H1 (cell line): Measurements from ENCODE around the gene CLIP4. TPM values are rescaled to one million over a fixed set of nuclear protein-coding genes. Genes with fewer than 3 reads are reported as not detected.

Experiments used
- CTCF ChIA-PET: fragments of 300-600 bp; sonication (Branson Sonifier 250); formaldehyde crosslinking; loops from one replicate; lab custom pipeline; 2021; ENCODE audit not compliant: partially characterized antibody; lab: Charles Lee
- POLR2A ChIA-PET: fragments of 300-600 bp; sonication (Branson Sonifier 250); formaldehyde crosslinking; loops from one replicate; lab custom pipeline; 2021; ENCODE audit warnings: inconsistent platforms; ENCODE audit not compliant: partially characterized antibody; lab: Charles Lee
- DNase-seq, 2 experiments: peaks; one replicate each; pipeline versions ENCODE4 v3.0.0 to v3.0.0-alpha.2; 2010 to 2022; ENCODE audit warnings: low spot score in 2 of 2, low read depth in 1 of 2, mixed read lengths in 1 of 2
- FAIRE-seq: peaks from 2 replicates; lab custom pipeline; 2011; peaks lifted over from hg19 to GRCh38; lab: Jason Lieb, UNC
- H2AFZ ChIP-seq: 2 replicates; pipeline ENCODE4 v1.8.1; 2012; ENCODE audit warnings: low read length, inconsistent platforms
- H2AK5ac ChIP-seq: 2 replicates; pipeline ENCODE4 v1.6.1; 2013; ENCODE audit warnings: low read depth, low read length
- H2BK120ac ChIP-seq: replicated peaks from 2 replicates; pipeline ENCODE3; 2013; ENCODE audit warnings: low read depth, low read length, inconsistent platforms
- H2BK12ac ChIP-seq: 2 replicates; pipeline ENCODE4 v1.6.1; 2013; ENCODE audit warnings: low read depth, low read length
- H2BK15ac ChIP-seq: 2 replicates; pipeline ENCODE4 v1.6.1; 2013; ENCODE audit warnings: low read length
- H2BK20ac ChIP-seq: 2 replicates; pipeline ENCODE4 v1.6.1; 2013; ENCODE audit warnings: low read length
- H2BK5ac ChIP-seq: 2 replicates; pipeline ENCODE4 v1.6.1; 2013; ENCODE audit warnings: low read depth, low read length
- H3K14ac ChIP-seq: 2 replicates; pipeline ENCODE4 v1.6.1; 2013; ENCODE audit warnings: inconsistent platforms; ENCODE audit not compliant: insufficient read length
- H3K18ac ChIP-seq: 2 replicates; pipeline ENCODE4 v1.6.1; 2013; ENCODE audit warnings: low read length; ENCODE audit errors: extremely low read depth
- H3K23ac ChIP-seq: 2 replicates; pipeline ENCODE4 v1.6.1; 2013; ENCODE audit warnings: inconsistent platforms; ENCODE audit not compliant: insufficient read length
- H3K23me2 ChIP-seq: 2 replicates; pipeline ENCODE4 v1.6.1; 2013; ENCODE audit warnings: low read depth, low read length
- H3K27ac ChIP-seq: 2 replicates; pipeline ENCODE4 v1.6.1; 2011; ENCODE audit warnings: low read depth, low read length, inconsistent platforms
- H3K27me3 ChIP-seq, 4 experiments: replicated peaks in 1 of 4; 1 replicate in 1 of 4; 2 replicates in 3 of 4; pipeline versions ENCODE4 v1.6.1 to v1.8.1; 2011 to 2013; ENCODE audit warnings: low read length in 3 of 4, mild to moderate bottlenecking in 3 of 4, inconsistent platforms in 2 of 4, mixed read lengths in 2 of 4, moderate library complexity in 1 of 4; ENCODE audit not compliant: control insufficient read depth in 3 of 4, insufficient read depth in 3 of 4; ENCODE audit errors: extremely low read depth in 1 of 4
- H3K36me3 ChIP-seq, 4 experiments: 2 replicates each; pipeline versions ENCODE4 v1.6.1 to v1.8.1; 2011 to 2013; ENCODE audit warnings: mild to moderate bottlenecking in 4 of 4, low read length in 3 of 4, moderate library complexity in 2 of 4, control low read depth in 1 of 4, inconsistent platforms in 1 of 4; ENCODE audit not compliant: insufficient read depth in 4 of 4, control insufficient read depth in 2 of 4
- H3K4ac ChIP-seq: replicated peaks from 2 replicates; pipeline ENCODE3; 2013; ENCODE audit warnings: low read length, low read depth, mixed read lengths, inconsistent platforms; ENCODE audit not compliant: insufficient read length
- H3K4me1 ChIP-seq, 4 experiments: replicated peaks in 1 of 4; 1 replicate in 1 of 4; 2 replicates in 3 of 4; pipeline versions ENCODE4 v1.6.1 to v1.8.1; 2011 to 2013; ENCODE audit warnings: low read length in 3 of 4, inconsistent platforms in 2 of 4, mixed read lengths in 1 of 4; ENCODE audit not compliant: insufficient read depth in 4 of 4, control insufficient read depth in 3 of 4
- H3K4me2 ChIP-seq, 2 experiments: 2 replicates each; pipeline versions ENCODE4 v1.6.1 to v1.8.1; 2011 to 2013; ENCODE audit warnings: low read depth in 2 of 2, low read length in 2 of 2, control low read depth in 1 of 2, inconsistent platforms in 1 of 2, mild to moderate bottlenecking in 1 of 2; ENCODE audit not compliant: insufficient read depth in 1 of 2
- H3K4me3 ChIP-seq, 4 experiments: fragments of 200-600, 300-600 bp in 1 of 4; sonication (generic), shearing (Covaris generic), sonication (Bioruptor Twin) in 1 of 4; 2 replicates each; pipeline versions ENCODE4 v1.5.1 to v1.8.1; 2011 to 2016; ENCODE audit warnings: low read length in 4 of 4, low read depth in 3 of 4, control low read depth in 2 of 4, inconsistent platforms in 2 of 4, mild to moderate bottlenecking in 2 of 4, mixed read lengths in 1 of 4, moderate library complexity in 1 of 4; ENCODE audit not compliant: insufficient read depth in 2 of 4; ENCODE audit errors: extremely low read depth in 1 of 4
- H3K56ac ChIP-seq: replicated peaks from 2 replicates; pipeline ENCODE3; 2013; ENCODE audit warnings: low read depth, mild to moderate bottlenecking, mixed read lengths, low read length, inconsistent platforms; ENCODE audit not compliant: insufficient read length
- H3K79me1 ChIP-seq: 2 replicates; pipeline ENCODE4 v1.6.1; 2013; ENCODE audit warnings: low read depth, low read length, control low read depth
- H3K79me2 ChIP-seq, 2 experiments: 2 replicates each; pipeline versions ENCODE4 v1.6.1 to v1.8.1; 2012 to 2013; ENCODE audit warnings: low read length in 2 of 2, mild to moderate bottlenecking in 2 of 2, inconsistent platforms in 1 of 2; ENCODE audit not compliant: insufficient read depth in 2 of 2, control insufficient read depth in 1 of 2
- H3K9ac ChIP-seq, 4 experiments: replicated peaks in 1 of 4; 1 replicate in 1 of 4; 2 replicates in 3 of 4; pipeline versions ENCODE4 v1.6.1 to v1.8.1; 2011 to 2013; ENCODE audit warnings: low read depth in 3 of 4, low read length in 3 of 4, control low read depth in 2 of 4, mild to moderate bottlenecking in 2 of 4, moderate library complexity in 2 of 4, inconsistent platforms in 1 of 4; ENCODE audit errors: extremely low read depth in 1 of 4
- H3K9me3 ChIP-seq, 2 experiments: 2 replicates each; pipeline versions ENCODE4 v1.6.1 to v1.8.1; 2012 to 2013; ENCODE audit warnings: mild to moderate bottlenecking in 2 of 2, moderate library complexity in 2 of 2, control low read depth in 1 of 2, inconsistent platforms in 1 of 2, low read depth in 1 of 2, low read length in 1 of 2, mixed read lengths in 1 of 2; ENCODE audit not compliant: insufficient read depth in 2 of 2
- H4K20me1 ChIP-seq, 2 experiments: replicated peaks in 1 of 2; 2 replicates each; pipeline versions ENCODE3 to v1.8.1; 2011 to 2013; ENCODE audit warnings: inconsistent platforms in 2 of 2, low read length in 2 of 2, mild to moderate bottlenecking in 1 of 2; ENCODE audit not compliant: insufficient read depth in 2 of 2, control insufficient read depth in 1 of 2
- H4K5ac ChIP-seq: 2 replicates; pipeline ENCODE4 v1.6.1; 2013; ENCODE audit warnings: low read length, low read depth, mixed read lengths, inconsistent platforms; ENCODE audit not compliant: insufficient read length
- H4K8ac ChIP-seq: 2 replicates; pipeline ENCODE4 v1.8.0; 2013; ENCODE audit warnings: mild to moderate bottlenecking, moderate library complexity, low read length, inconsistent platforms; ENCODE audit not compliant: insufficient read depth; ENCODE audit errors: extremely low read depth
- H4K91ac ChIP-seq: replicated peaks from 2 replicates; pipeline ENCODE3; 2013; ENCODE audit warnings: low read length, mixed read lengths, inconsistent platforms; ENCODE audit not compliant: insufficient read length
- BCL11A ChIP-seq, 2 experiments: IDR thresholded peaks; one replicate each; pipeline ENCODE4 v1.6.1; 2011; ENCODE audit warnings: low read depth in 2 of 2, low read length in 2 of 2, mild to moderate bottlenecking in 2 of 2
- CTBP2 ChIP-seq: IDR thresholded peaks from 2 replicates; pipeline ENCODE4 v1.7.0; 2011; ENCODE audit warnings: borderline replicate concordance, mild to moderate bottlenecking, moderate library complexity, mixed read lengths, low read length; ENCODE audit not compliant: insufficient read depth, insufficient read length
- GTF2F1 ChIP-seq: IDR thresholded peaks from 2 replicates; pipeline ENCODE4 v1.6.1; 2012; ENCODE audit warnings: low read depth, low read length, improper control_type of control experiment, borderline replicate concordance
- KDM5A ChIP-seq: fragments of 200-600 bp; IDR thresholded peaks from 2 replicates; pipeline ENCODE4 v1.7.1; 2012; ENCODE audit warnings: mild to moderate bottlenecking, low read length, inconsistent platforms, mixed read lengths
- NANOG ChIP-seq: IDR thresholded peaks from 2 replicates; pipeline ENCODE4 v1.6.1; 2011; ENCODE audit warnings: low read length, low read depth, mild to moderate bottlenecking, inconsistent platforms; ENCODE audit not compliant: insufficient read depth, poor library complexity, severe bottlenecking
- RFX5 ChIP-seq: IDR thresholded peaks from 2 replicates; pipeline ENCODE4 v1.6.1; 2011; ENCODE audit warnings: low read depth, low read length, improper control_type of control experiment, borderline replicate concordance
- RNF2 ChIP-seq: fragments of 200-900, 300-1000 bp; sonication (generic); IDR thresholded peaks from 2 replicates; pipeline ENCODE4 v1.7.1; 2016; ENCODE audit warnings: borderline replicate concordance, low read depth, mild to moderate bottlenecking, antibody characterized with exemption, low read length; ENCODE audit not compliant: poor library complexity, severe bottlenecking; ENCODE audit errors: missing control alignments
- SAP30 ChIP-seq: fragments of 300-600 bp; sonication (generic); IDR thresholded peaks from 2 replicates; pipeline ENCODE4 v1.7.1; 2012; ENCODE audit warnings: low read length, moderate library complexity, mild to moderate bottlenecking, inconsistent platforms; ENCODE audit not compliant: insufficient read depth, insufficient replicate concordance
- SIN3A ChIP-seq, 2 experiments: IDR thresholded peaks in 1 of 2; conservative IDR thresholded peaks in 1 of 2; 2 replicates each; pipeline ENCODE4 v1.6.1; 2011 to 2012; ENCODE audit warnings: low read length in 2 of 2, improper control_type of control experiment in 1 of 2, low read depth in 1 of 2, mild to moderate bottlenecking in 1 of 2
- SIRT6 ChIP-seq: IDR thresholded peaks from one replicate; pipeline ENCODE4 v1.7.1; 2012; ENCODE audit warnings: low read length, inconsistent platforms
- SP1 ChIP-seq: IDR thresholded peaks from 2 replicates; pipeline ENCODE4 v1.6.1; 2011; ENCODE audit warnings: low read depth, low read length
- SP4 ChIP-seq: IDR thresholded peaks from 2 replicates; pipeline ENCODE4 v1.6.1; 2012; ENCODE audit warnings: low read length, inconsistent platforms
- WGBS, 2 experiments: shearing (Covaris generic) in 1 of 2; methylation state at CpG; one replicate each; pipeline versions ENCODE4 v1.1.6 to v1.1.7; 2013 to 2015; ENCODE audit warnings: low lambda C conversion rate in 2 of 2, mixed read lengths in 2 of 2, inconsistent platforms in 1 of 2, low coverage in 1 of 2, missing lambda C conversion rate in 1 of 2; ENCODE audit not compliant: insufficient replicate concordance in 2 of 2, insufficient coverage in 1 of 2, insufficient read length in 1 of 2; ENCODE audit errors: extremely low coverage in 1 of 2, missing lambda C conversion rate in 1 of 2; 5-methylcytosine and 5-hydroxymethylcytosine counted together
- polyA plus RNA-seq, 7 experiments: library from polyadenylated mRNA; depleted of rRNA in 3 of 7; stranded (reverse) in 5 of 7; unstranded in 2 of 7; fragments of >200 nt in 5 of 7; fragments of 200-250 nt in 2 of 7; gene quantifications; 1 replicate in 5 of 7; 2 replicates in 1 of 7; 4 replicates in 1 of 7; pipeline versions ENCODE4 v1.2.1 to v1.2.3, GENCODE V29; 2011 to 2013; ENCODE audit warnings: missing spikeins in 2 of 7, mixed read lengths in 2 of 7
- total RNA-seq: library from RNA; stranded (reverse); fragmentation: NEBNext Ultra II Directional; extraction: Animal tissue kit (Norgen Biotek cat#: 25700); gene quantifications from 2 replicates; pipeline ENCODE4 v1.2.1, GENCODE V29; 2021
- TF ChIP-seq, protein P1 (sequence below): IDR thresholded peaks from 2 replicates; pipeline ENCODE4 v1.6.1; 2012; ENCODE audit warnings: inconsistent platforms

The CLIP4 gene
- total and polyA plus RNA-seq, 2 of the 8 experiments (the other 6 are each of a cell fraction or from before 2014, with no cell fraction given), result 0.08 to 0.09 TPM

DNA sequence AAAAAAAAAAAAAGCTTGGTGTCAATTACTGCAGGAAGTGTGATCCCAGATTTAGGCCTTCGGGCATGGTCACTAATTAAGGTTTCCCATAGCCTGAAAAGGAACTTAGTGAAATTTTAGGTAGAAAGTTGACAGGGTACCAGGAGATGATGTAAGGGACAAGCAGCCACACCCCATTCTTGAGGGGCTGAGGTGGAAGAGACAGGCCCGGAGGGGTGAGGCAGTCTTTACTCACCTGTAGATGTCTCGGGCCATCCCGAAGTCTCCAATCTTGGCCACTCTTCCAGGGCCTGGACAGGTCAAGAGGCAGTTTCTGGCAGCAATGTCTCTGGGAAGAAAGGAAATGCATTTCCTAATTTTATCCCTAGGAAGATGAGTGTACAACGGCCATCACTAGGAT, 94.3 kb downstream of the CLIP4 start:
- DNase-seq, result peak in 1 of 2 experiments; percentile 22
- H4K91ac ChIP-seq, result no peak overlapping the region
- no peak overlapping the region for H2AK5ac ChIP-seq
- no peak overlapping the region for H2BK12ac ChIP-seq
- no peaks in the 10 kb centered on the region for H3K23me2 ChIP-seq
- H3K9ac ChIP-seq, result no peak overlapping the region
- H3K27ac ChIP-seq, result no peak overlapping the region
- no peak overlapping the region for H3K4me2 ChIP-seq
- H3K14ac ChIP-seq, result no peak overlapping the region
- no peak overlapping the region for H2BK15ac ChIP-seq
- POLR2A ChIA-PET, result interaction anchor here (1.0 kb wide), 1 partner anchor 315 kb away, joined by 3 read pairs; the partner anchor contains the start of gene WDR43
- H3K56ac ChIP-seq, result no peak overlapping the region
- H4K5ac ChIP-seq, result no peak overlapping the region
- no peak overlapping the region for H2BK5ac ChIP-seq
- H3K4me1 ChIP-seq, result peaks cover 0 to 4% (median 0%) of the 10 kb centered on the region in 4 experiments; a peak in 2 of 7 replicates
- no peak overlapping the region for H3K4ac ChIP-seq
- no peak overlapping the region for H3K4me3 ChIP-seq
- H3K79me1 ChIP-seq, result no peaks in the 10 kb centered on the region
- H4K20me1 ChIP-seq, result no peaks in the 10 kb centered on the region
- H2BK120ac ChIP-seq, result no peak overlapping the region
- WGBS, 2 experiments, result 91% methylated on average over 5 of the region's 5 CpGs; no CpG with 5 or more reads in 1 of the 2 experiments
- FAIRE-seq, result no peak
- no peak overlapping the region for H3K23ac ChIP-seq
- no peaks in the 10 kb centered on the region for H3K79me2 ChIP-seq
- H3K27me3 ChIP-seq, result no peaks in the 10 kb centered on the region
- no peak overlapping the region for H2BK20ac ChIP-seq
- H3K18ac ChIP-seq, result no peak overlapping the region
- no peaks in the 10 kb centered on the region for H3K36me3 ChIP-seq
- H4K8ac ChIP-seq, result no peak overlapping the region
- H3K9me3 ChIP-seq, result no peaks in the 10 kb centered on the region
- CTCF ChIA-PET, result interaction anchor here (0.8 to 1.8 kb wide), 4 partner anchors 15 to 250 kb away, joined by 3 to 4 read pairs (median 3); no protein-coding TSS in a partner anchor
- H2AFZ ChIP-seq, result no peak overlapping the region
- no peak for TF ChIP-seq SAP30
- no peak for TF ChIP-seq SP4
- no peak for TF ChIP-seq KDM5A
- no peak for TF ChIP-seq SP1
- TF ChIP-seq NANOG, result no peak
- TF ChIP-seq, protein P1, sequence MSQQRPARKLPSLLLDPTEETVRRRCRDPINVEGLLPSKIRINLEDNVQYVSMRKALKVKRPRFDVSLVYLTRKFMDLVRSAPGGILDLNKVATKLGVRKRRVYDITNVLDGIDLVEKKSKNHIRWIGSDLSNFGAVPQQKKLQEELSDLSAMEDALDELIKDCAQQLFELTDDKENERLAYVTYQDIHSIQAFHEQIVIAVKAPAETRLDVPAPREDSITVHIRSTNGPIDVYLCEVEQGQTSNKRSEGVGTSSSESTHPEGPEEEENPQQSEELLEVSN, result no peak
- TF ChIP-seq CTBP2, result no peak
- no peak for TF ChIP-seq BCL11A (IDR thresholded peaks at IDR 0.05; ENCODE audit: low read depth in 2 of 2, low read length in 2 of 2)
- TF ChIP-seq SIRT6, result no peak
- TF ChIP-seq RFX5, result no peak
- no peak for TF ChIP-seq GTF2F1
- TF ChIP-seq RNF2, result no peak
- no peak for TF ChIP-seq SIN3A (conservative IDR thresholded peaks at IDR 0.05 in 1 of 2, IDR thresholded peaks at IDR 0.05 in 1 of 2; ENCODE audit: low read depth in 1 of 2, low read length in 2 of 2)
